IMR-90 (cell line): Measurements from ENCODE around the gene CXCL1. TPM values are rescaled to one million over a fixed set of nuclear protein-coding genes. Genes with fewer than 3 reads are reported as not detected.

Experiments used
- ATAC-seq: fragments of 200-7000 bp; cut with Tn5 transposase; 2 replicates; pipeline ENCODE4 v1.9.1; 2020; ENCODE audit warnings: low read depth, mild to moderate bottlenecking, moderate library complexity
- BruUV-seq: library from RNA; stranded (reverse); fragments of 400-500 nt; replicated peaks from 2 replicates; lab custom pipeline; 2021; lab: Mats Ljungman, UMichigan
- CTCF ChIA-PET: fragments of 300-600 bp; formaldehyde crosslinking; extraction: SDS; loops from one replicate; lab custom pipeline; 2021; ENCODE audit warnings: antibody characterized with exemption; lab: Yijun Ruan, JAX
- POLR2A ChIA-PET: fragments of 300-600 bp; sonication (Branson Sonifier 250); formaldehyde crosslinking; loops from one replicate; lab custom pipeline; 2022; ENCODE audit warnings: antibody characterized with exemption; ENCODE audit not compliant: unreplicated experiment; lab: Charles Lee
- DNase-seq: peaks from one replicate; pipeline ENCODE4 v3.0.0; 2013
- H2AFZ ChIP-seq: replicated peaks from 2 replicates; pipeline ENCODE3; 2013; ENCODE audit warnings: low read length, mild to moderate bottlenecking; ENCODE audit not compliant: poor library complexity
- H2AK5ac ChIP-seq: 2 replicates; pipeline ENCODE4 v1.6.1; 2013; ENCODE audit warnings: low read depth, low read length, inconsistent platforms
- H2AK9ac ChIP-seq: replicated peaks from 2 replicates; pipeline ENCODE3; 2013; ENCODE audit warnings: mild to moderate bottlenecking, low read depth, low read length, moderate library complexity; ENCODE audit not compliant: poor library complexity
- H2BK120ac ChIP-seq: 2 replicates; pipeline ENCODE4 v1.6.1; 2013; ENCODE audit warnings: low read depth, low read length, inconsistent platforms
- H2BK15ac ChIP-seq: 3 replicates; pipeline ENCODE4 v1.6.1; 2013; ENCODE audit warnings: low read depth, low read length, inconsistent platforms
- H2BK20ac ChIP-seq: 2 replicates; pipeline ENCODE4 v1.6.1; 2013; ENCODE audit warnings: low read depth, mild to moderate bottlenecking, inconsistent platforms, low read length, moderate library complexity
- H2BK5ac ChIP-seq: 2 replicates; pipeline ENCODE4 v1.6.1; 2013; ENCODE audit warnings: mild to moderate bottlenecking, low read depth, low read length, inconsistent platforms; ENCODE audit not compliant: poor library complexity, severe bottlenecking
- H3K14ac ChIP-seq: replicated peaks from 2 replicates; pipeline ENCODE4 v1.6.1; 2013; ENCODE audit warnings: low read depth, low read length, inconsistent platforms
- H3K18ac ChIP-seq: 2 replicates; pipeline ENCODE4 v1.6.1; 2013; ENCODE audit warnings: low read depth, low read length, control low read depth
- H3K23ac ChIP-seq: 2 replicates; pipeline ENCODE4 v1.6.1; 2013; ENCODE audit warnings: low read depth, low read length, inconsistent platforms
- H3K27ac ChIP-seq: 2 replicates; pipeline ENCODE4 v1.5.1; 2013; ENCODE audit warnings: mild to moderate bottlenecking, control low read depth, low read length; ENCODE audit not compliant: insufficient read depth
- H3K27me3 ChIP-seq: 2 replicates; pipeline ENCODE4 v1.6.1; 2013; ENCODE audit warnings: low read length; ENCODE audit not compliant: control insufficient read depth, insufficient read depth
- H3K36me3 ChIP-seq: 2 replicates; pipeline ENCODE4 v1.6.1; 2013; ENCODE audit warnings: low read length, mixed read lengths; ENCODE audit not compliant: control insufficient read depth, insufficient read depth
- H3K4ac ChIP-seq: 2 replicates; pipeline ENCODE4 v1.6.1; 2013; ENCODE audit warnings: low read depth, low read length, inconsistent platforms
- H3K4me1 ChIP-seq: 2 replicates; pipeline ENCODE4 v1.6.1; 2013; ENCODE audit warnings: low read length, mixed read lengths; ENCODE audit not compliant: control insufficient read depth, insufficient read depth
- H3K4me2 ChIP-seq: 2 replicates; pipeline ENCODE4 v1.6.1; 2013; ENCODE audit warnings: low read depth, mild to moderate bottlenecking, control low read depth, low read length, moderate library complexity
- H3K4me3 ChIP-seq: 2 replicates; pipeline ENCODE4 v1.5.1; 2013; ENCODE audit warnings: low read depth, mild to moderate bottlenecking, control low read depth, low read length, moderate library complexity; ENCODE audit not compliant: insufficient read depth
- H3K56ac ChIP-seq: 2 replicates; pipeline ENCODE4 v1.6.1; 2013; ENCODE audit warnings: low read length, inconsistent platforms; ENCODE audit not compliant: insufficient read depth; ENCODE audit errors: extremely low read depth
- H3K79me1 ChIP-seq, 2 experiments: 2 replicates each; pipeline ENCODE4 v1.6.1; 2013; ENCODE audit warnings: low read length in 2 of 2, inconsistent platforms in 1 of 2, low read depth in 1 of 2
- H3K9ac ChIP-seq: 2 replicates; pipeline ENCODE4 v1.6.1; 2013; ENCODE audit warnings: low read depth, low read length, control low read depth
- H3K9me1 ChIP-seq: 2 replicates; pipeline ENCODE4 v1.6.1; 2013; ENCODE audit warnings: low read length, inconsistent platforms; ENCODE audit not compliant: insufficient read depth
- H3K9me3 ChIP-seq: 2 replicates; pipeline ENCODE4 v1.6.1; 2013; ENCODE audit warnings: low read length; ENCODE audit not compliant: control insufficient read depth, insufficient read depth
- H4K20me1 ChIP-seq: 2 replicates; pipeline ENCODE4 v1.6.1; 2013; ENCODE audit warnings: low read length, inconsistent platforms; ENCODE audit not compliant: insufficient read depth
- H4K5ac ChIP-seq: 2 replicates; pipeline ENCODE4 v1.6.1; 2013; ENCODE audit warnings: mild to moderate bottlenecking, low read depth, low read length, control low read depth
- H4K8ac ChIP-seq, 2 experiments: 2 replicates each; pipeline ENCODE4 v1.6.1; 2013; ENCODE audit warnings: low read depth in 2 of 2, low read length in 2 of 2, control low read depth in 1 of 2, inconsistent platforms in 1 of 2
- H4K91ac ChIP-seq: 2 replicates; pipeline ENCODE4 v1.6.1; 2013; ENCODE audit warnings: low read depth, low read length, inconsistent platforms; ENCODE audit not compliant: insufficient read depth
- CEBPB ChIP-seq: IDR thresholded peaks from 2 replicates; pipeline ENCODE4 v1.6.1; 2012; ENCODE audit warnings: low read depth, low read length, improper control_type of control experiment
- ELK1 ChIP-seq: fragments of 150-350 bp; IDR thresholded peaks from 2 replicates; pipeline ENCODE4 v1.6.1; 2016; ENCODE audit warnings: low read depth, mild to moderate bottlenecking, low read length, moderate library complexity, borderline replicate concordance
- POLR2A ChIP-seq: IDR thresholded peaks from 2 replicates; pipeline ENCODE4 v1.6.1; 2012; ENCODE audit warnings: mild to moderate bottlenecking, low read depth, low read length
- RCOR1 ChIP-seq: IDR thresholded peaks from 2 replicates; pipeline ENCODE4 v1.6.1; 2012; ENCODE audit warnings: mild to moderate bottlenecking, low read length, improper control_type of control experiment; ENCODE audit not compliant: insufficient replicate concordance
- WGBS, 2 experiments: methylation state at CpG; one replicate each; pipeline versions ENCODE4 v1.1.5 to v1.1.7; 2013; ENCODE audit warnings: missing lambda C conversion rate in 2 of 2; ENCODE audit not compliant: insufficient read length in 1 of 2; ENCODE audit errors: extremely low coverage in 2 of 2; 5-methylcytosine and 5-hydroxymethylcytosine counted together
- dilution Hi-C: fragments of 300-500 bp; cut with HindIII; formaldehyde crosslinking; loops from one replicate; pipeline ENCODE4 v1.14.3; 2018; ENCODE audit warnings: low sequenced_read_pairs; ENCODE audit not compliant: unreplicated experiment
- in situ Hi-C: fragments of 300-500 bp; cut with MboI; formaldehyde crosslinking; loops from 3 replicates; pipeline ENCODE4 v1.14.3; 2019; ENCODE audit warnings: low sequenced_read_pairs, inconsistent platforms, mixed read lengths
- intact Hi-C: fragments of 100-400 bp; cut with micrococcal nuclease; formaldehyde crosslinking; loops from 2 replicates; pipeline ENCODE4 v1.10.0; 2022
- polyA plus RNA-seq, 3 experiments: library from polyadenylated mRNA; depleted of rRNA; stranded (reverse); fragments of >200 nt; gene quantifications; 2 replicates each; pipeline ENCODE4 v1.2.3, GENCODE V29; 2012; ENCODE audit warnings: low replicate concordance in 1 of 3
- total RNA-seq: library from RNA; depleted of rRNA; stranded (reverse); fragments of >200 nt; gene quantifications from 2 replicates; pipeline ENCODE4 v1.2.3, GENCODE V29; 2012; rRNA removed

CXCL1 gene
- total and polyA plus RNA-seq, 2 of the 4 experiments (the other 2 are of a cell fraction): 2.0 TPM; not detected in 1

- H4K20me1 ChIP-seq: peaks cover 3% of the 10 kb centered on the region; the same call in 1 of the 2 replicates
- no peak overlapping the region for H3K4me2 ChIP-seq
- no peak overlapping the region for H3K56ac ChIP-seq
- 0 out of 2 replicates have a peak overlapping the region, but pooled peaks have one; percentile 36 for H2BK20ac ChIP-seq
- peaks cover 17% of the 10 kb centered on the region for H3K4me1 ChIP-seq
- H2BK5ac ChIP-seq: no peak overlapping the region
- CTCF ChIA-PET: interaction anchor here (0.6 to 1.3 kb wide), 2 partner anchors 191 to 237 kb away, joined by 4 to 6 read pairs; no protein-coding TSS in a partner anchor
- DNase-seq (peak; percentile 65), ATAC-seq (no peak)
- H3K4ac ChIP-seq: no peak overlapping the region
- H3K14ac ChIP-seq: no peak overlapping the region
- H3K36me3 ChIP-seq: no peaks in the 10 kb centered on the region
- H3K27me3 ChIP-seq: peaks cover 15% of the 10 kb centered on the region
- WGBS, 2 experiments: 100% methylated on average over 1 of the region's 3 CpGs; no CpG with 5 or more reads in 1 of the 2 experiments
- no peak overlapping the region for H3K9ac ChIP-seq
- peaks cover 3% of the 10 kb centered on the region; the same call in 1 of the 2 replicates for H3K9me1 ChIP-seq
- no peak overlapping the region for H4K91ac ChIP-seq
- H4K8ac ChIP-seq: no peak overlapping the region
- H2AK5ac ChIP-seq: no peak overlapping the region
- in situ Hi-C loops: loop anchor here (5.0 to 10.0 kb wide), 2 partner anchors 257 to 325 kb away; no protein-coding TSS in a partner anchor
- H2AK9ac ChIP-seq: no peak overlapping the region
- H4K5ac ChIP-seq: no peak overlapping the region
- peaks cover 3% of the 10 kb centered on the region; the same call in 1 of the 2 replicates for H3K9me3 ChIP-seq
- POLR2A ChIA-PET: no interaction called here
- no peak overlapping the region for H2AFZ ChIP-seq
- H2BK15ac ChIP-seq: peak overlapping the region; percentile 22; the same call in 1 of the 3 replicates
- intact Hi-C loops: loop anchor here (5.0 to 10.0 kb wide), 3 partner anchors 62 to 605 kb away; partner anchors contain the start of gene CXCL3
- no peak overlapping the region for H3K27ac ChIP-seq
- BruUV-seq: no TSS peak
- no peaks in the 10 kb centered on the region for H3K79me1 ChIP-seq
- TF ChIP-seq CEBPB (no peak), RCOR1 (no peak), POLR2A (no peak), ELK1 (no peak)
- no peak overlapping the region for H3K23ac ChIP-seq
- no peak overlapping the region for H3K4me3 ChIP-seq
- H2BK120ac ChIP-seq: peak overlapping the region; percentile 40; the same call in 1 of the 2 replicates
- H3K18ac ChIP-seq: peak overlapping the region; percentile 9; the same call in 1 of the 2 replicates
- dilution Hi-C loops: no loop called here
Measured at GRCh38 chr4:73919691-73920090, 50.5 kb downstream of the CXCL1 start.

Other genes starting within 250 kb of the CXCL1 start
- not detected in 2 replicates for gene RASSF6, start 249.0 kb upstream of the CXCL1 start, total RNA-seq
- gene RASSF6, start 249.0 kb upstream of the CXCL1 start, polyA plus RNA-seq (2012; rRNA removed): not detected in 2 replicates
- gene CXCL8, start 128.8 kb upstream of the CXCL1 start, total RNA-seq: 2.7 and 3.3 TPM in 2 replicates
- 2.2 and 3.0 TPM in 2 replicates for gene CXCL8, start 128.8 kb upstream of the CXCL1 start, polyA plus RNA-seq (2012; rRNA removed)
- gene CXCL6, start 32.7 kb upstream of the CXCL1 start, total RNA-seq: not detected in 2 replicates
- gene CXCL6, start 32.7 kb upstream of the CXCL1 start, polyA plus RNA-seq (2012; rRNA removed): not detected in 2 replicates
- gene PF4V1, start 16.1 kb upstream of the CXCL1 start, total RNA-seq: not detected in 2 replicates
- not detected in 2 replicates for gene PF4V1, start 16.1 kb upstream of the CXCL1 start, polyA plus RNA-seq (2012; rRNA removed)
- not detected in 2 replicates for gene PF4, start 112.6 kb downstream of the CXCL1 start, total RNA-seq
- not detected in 2 replicates for gene PF4, start 112.6 kb downstream of the CXCL1 start, polyA plus RNA-seq (2012; rRNA removed)
- not detected in 2 replicates for gene PPBP, start 118.8 kb downstream of the CXCL1 start, total RNA-seq
- not detected in 2 replicates for gene PPBP, start 118.8 kb downstream of the CXCL1 start, polyA plus RNA-seq (2012; rRNA removed)
- gene CXCL5, start 129.3 kb downstream of the CXCL1 start, total RNA-seq: not detected in 2 replicates
- 0.14 and 0.22 TPM in 2 replicates for gene CXCL5, start 129.3 kb downstream of the CXCL1 start, polyA plus RNA-seq (2012; rRNA removed)
- gene CXCL3, start 169.3 kb downstream of the CXCL1 start, total RNA-seq: 0.18 TPM in 1 of 2 replicates, not detected in the other
- gene CXCL3, start 169.3 kb downstream of the CXCL1 start, polyA plus RNA-seq (2012; rRNA removed): 0.27 and 0.74 TPM in 2 replicates
- gene CXCL2, start 229.8 kb downstream of the CXCL1 start, total RNA-seq: 0.18 and 0.28 TPM in 2 replicates
- gene CXCL2, start 229.8 kb downstream of the CXCL1 start, polyA plus RNA-seq (2012; rRNA removed): 0.99 and 3.7 TPM in 2 replicates